GM19193 (cell line): ENCODE results near the gene OSBPL6.

Experiments used
- POLR2A ChIP-seq: IDR thresholded peaks from 4 replicates; pipeline ENCODE4 v1.6.1; 2011; ENCODE audit not compliant: insufficient read depth, insufficient read length; ENCODE audit errors: extremely low read depth

The OSBPL6 gene

DNA sequence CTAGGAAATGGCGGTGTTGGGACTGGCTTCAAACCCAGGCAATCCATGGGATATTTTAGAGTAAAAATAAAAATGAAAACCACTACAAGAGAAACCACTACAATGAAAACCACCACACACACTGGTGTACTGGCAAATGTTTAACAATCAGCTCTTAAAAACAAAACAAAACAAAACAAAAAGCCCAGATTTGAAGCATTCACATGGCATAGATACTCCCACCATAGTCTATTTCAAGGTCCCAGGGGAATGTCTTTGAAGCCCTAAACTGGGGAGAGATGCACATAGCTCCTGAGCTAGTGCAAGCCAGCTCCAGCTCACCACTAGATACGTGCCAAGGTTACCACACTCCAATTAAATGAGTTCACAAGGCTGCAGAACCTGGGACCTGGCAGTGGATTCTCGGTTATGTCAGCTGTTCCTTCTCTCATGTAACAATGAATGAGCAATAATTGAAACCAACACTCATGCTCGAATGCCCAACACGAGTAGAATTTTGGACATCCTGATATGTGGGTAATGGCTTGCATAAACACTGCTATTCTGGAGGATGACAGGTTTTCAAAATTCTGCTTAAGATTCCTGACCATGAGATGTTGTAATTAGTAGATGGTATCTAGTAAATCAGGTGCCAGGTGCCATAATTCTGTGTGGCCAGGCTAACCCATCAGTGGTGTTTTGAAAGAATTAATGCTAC is 102.2 kb downstream of the OSBPL6 start:
- TF ChIP-seq POLR2A = no peak

DNA sequence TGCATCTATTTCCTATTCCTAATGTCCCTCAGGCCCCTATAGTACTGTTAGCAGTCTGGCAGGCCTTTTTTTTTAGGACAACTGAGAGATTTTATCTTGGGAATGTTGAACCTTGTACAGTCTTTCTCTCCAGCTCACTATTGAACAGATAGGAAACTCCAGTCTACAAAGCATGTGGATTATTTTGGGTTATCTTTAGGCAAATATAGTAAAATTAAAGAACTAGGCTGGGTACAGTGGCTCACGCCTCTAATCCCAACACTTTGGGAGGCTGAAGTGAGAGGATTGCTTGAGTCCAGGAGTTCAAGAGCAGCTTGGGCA is 102.7 kb downstream of the OSBPL6 start:
- no peak for TF ChIP-seq POLR2A

DNA sequence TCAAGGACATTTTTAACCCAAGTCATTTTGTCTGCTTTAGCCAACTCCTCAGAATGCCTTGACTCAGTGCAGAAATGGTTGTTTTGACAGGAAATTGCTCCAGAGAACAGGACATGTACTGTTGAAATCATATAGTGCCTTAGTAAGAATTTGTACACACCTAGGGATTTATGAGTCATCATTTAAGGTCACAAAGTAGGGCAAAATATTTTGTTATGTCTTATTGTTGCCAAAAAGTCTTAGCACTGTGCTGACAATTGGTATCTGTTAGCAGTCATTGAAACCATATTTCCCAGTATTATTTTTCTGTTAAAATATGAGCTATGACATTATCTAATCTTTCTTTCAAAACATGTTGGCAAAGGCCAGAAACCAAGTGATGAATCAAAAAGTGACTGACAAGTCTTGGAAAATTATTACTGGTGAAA is 104.5 kb downstream of the OSBPL6 start:
- TF ChIP-seq POLR2A = no peak

DNA sequence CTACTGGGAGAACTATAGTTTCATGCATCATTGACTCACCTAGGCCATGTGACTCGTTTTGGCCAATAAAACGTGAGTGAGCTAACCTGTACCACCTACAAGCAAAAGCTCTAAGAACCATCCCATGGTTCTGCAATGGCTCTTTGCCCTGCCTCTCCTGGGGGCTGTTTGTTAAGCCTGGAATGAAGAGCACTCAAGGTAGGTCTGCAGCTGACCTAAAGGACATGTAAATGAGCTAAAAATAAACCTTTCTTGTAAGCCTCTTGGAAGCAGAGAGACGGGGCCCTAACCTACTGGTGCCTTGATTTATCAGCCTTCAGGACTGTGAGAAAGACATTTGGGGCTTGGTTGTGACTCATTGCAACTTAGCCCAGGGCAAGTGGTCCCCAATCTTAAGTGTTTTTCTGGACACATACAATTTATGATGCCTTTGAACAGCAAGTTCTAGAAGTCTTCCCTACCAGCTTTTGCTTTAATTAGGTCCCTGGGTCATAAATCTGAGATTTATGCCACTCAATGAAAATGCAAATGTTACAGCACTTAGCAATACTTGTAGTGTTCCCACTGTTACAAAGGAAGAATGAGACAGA is 107.4 kb downstream of the OSBPL6 start:
- no peak for TF ChIP-seq POLR2A

DNA sequence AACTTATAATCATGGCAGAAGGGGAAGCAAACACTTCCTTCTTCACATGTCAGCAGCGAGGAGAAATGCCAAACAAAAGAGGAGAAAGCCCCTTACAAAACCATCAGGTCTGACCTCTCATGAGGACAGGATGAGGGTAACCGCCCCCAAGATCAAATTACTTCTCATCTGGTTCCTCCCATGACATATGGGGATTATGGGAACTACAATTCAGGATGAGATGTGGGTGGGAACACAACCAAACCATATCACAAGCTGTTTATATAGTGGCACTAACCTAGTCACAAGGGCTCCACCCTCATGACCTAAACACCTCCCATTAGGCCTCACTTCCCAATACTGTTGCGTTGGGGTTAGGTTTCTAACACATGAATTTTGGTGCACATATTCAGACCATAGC is 110.0 kb downstream of the OSBPL6 start:
- no peak for TF ChIP-seq POLR2A

DNA sequence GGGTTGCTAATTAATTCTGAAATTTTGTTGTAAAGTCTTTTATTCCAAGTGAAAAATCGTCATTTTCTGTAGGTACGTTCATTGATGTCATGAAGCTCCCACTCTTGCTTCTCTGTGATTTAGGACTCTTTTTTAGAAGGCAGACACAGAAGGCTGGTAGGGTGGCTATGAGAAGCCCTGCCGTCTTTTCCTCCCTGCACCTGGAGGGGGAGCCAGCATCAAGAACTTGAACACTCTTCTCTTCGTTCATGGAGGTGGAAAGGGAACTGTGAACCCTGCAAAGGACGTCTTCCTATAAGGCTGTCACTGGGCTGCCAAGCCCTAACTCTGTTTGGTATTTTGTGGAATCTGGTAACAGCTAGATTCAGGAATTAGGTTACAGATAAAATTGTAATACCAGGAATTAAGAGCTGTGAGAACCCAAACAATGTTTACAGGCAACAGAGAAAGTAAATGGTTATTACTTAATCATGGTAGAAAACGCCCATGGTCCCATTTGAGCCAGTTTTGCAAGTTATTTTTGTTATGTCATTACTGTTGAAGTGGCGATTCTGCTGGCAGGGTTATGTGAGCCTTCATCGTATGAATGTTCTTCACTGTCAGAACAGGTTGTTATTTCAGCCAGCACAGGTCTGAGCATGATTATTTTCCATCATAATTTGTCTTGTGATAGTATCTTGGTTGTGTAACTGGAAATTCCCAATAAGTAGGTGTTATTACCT is 112.2 kb downstream of the OSBPL6 start:
- TF ChIP-seq POLR2A = no peak

DNA sequence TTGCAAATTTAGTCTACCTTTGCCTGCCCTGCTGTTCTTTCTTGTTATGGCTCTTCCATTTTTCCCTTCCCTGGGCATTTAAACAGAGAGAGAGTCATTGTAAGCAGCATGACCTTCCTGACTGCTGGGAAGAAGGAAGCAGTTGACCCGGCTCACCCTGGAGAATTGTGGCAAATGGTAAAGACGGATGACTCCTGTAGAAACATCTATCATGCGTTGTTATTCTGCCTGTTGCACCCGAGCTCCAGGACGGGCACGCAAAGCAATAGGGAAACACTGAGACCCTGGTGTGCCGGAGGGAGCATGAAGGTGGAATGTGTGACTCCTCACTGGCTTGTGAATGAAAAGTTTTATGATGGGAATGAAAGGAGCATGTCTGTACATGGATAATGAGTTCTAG is 113.3 kb downstream of the OSBPL6 start:
- TF ChIP-seq POLR2A = no peak

DNA sequence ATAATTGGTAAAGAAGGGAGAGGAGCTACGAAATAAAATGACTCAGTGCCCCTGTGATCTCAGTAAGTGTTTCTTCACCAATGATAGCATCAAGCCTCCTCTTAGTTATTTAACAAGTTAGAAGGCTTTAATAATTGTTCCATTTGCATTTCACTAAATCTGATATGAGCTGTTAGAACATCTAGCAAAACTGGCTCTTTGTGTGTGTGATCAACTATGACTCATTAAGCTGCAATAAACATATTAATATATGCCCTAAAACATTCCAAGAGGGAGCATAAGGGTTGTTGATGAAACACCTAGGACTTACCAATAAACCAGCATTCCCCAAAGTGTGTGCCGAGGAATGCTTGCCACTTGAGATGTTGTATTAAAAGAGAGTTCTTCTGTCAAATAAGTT is 115.2 kb downstream of the OSBPL6 start:
- no peak for TF ChIP-seq POLR2A

DNA sequence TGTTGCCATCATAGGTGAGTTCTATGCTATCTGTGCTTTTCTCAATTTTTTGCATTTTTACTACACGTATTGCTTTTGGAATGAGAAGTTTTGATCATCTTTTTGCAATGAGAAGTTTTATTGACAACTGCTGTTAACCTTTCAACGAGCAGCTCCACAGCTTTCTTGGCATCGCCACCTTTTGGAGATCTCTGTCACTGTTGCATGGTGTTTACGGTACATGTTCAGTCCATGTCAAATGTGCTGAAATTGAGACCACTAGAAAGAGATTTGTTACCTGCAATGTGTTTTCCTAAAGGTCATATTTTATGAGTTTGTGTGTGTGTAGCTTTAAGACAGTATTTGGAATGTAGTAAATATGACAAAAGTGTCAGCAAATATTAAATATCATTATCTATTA is 120.8 kb downstream of the OSBPL6 start:
- TF ChIP-seq POLR2A = no peak

DNA sequence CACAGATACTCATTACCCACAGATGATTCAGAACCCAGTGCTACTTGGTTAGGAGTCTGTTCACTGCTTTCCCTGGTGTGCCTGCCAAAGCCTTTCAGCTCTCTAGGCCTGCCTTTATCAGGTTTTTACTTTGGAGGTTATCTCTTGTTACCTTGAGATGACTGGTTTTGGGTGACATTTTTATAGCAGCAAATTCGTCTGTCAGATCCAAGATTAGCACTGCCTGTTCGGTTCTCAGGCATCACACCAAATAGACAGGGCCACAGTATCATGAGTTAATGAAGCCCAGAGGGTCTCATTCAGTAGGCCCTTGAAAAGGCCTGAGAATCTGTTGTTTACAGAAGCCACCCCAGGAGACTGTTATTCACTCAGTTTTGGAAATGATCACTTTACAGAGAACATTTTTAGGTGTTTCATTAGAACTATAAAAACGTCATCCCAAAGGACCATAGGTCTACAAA is 121.2 kb downstream of the OSBPL6 start:
- no peak for TF ChIP-seq POLR2A

DNA sequence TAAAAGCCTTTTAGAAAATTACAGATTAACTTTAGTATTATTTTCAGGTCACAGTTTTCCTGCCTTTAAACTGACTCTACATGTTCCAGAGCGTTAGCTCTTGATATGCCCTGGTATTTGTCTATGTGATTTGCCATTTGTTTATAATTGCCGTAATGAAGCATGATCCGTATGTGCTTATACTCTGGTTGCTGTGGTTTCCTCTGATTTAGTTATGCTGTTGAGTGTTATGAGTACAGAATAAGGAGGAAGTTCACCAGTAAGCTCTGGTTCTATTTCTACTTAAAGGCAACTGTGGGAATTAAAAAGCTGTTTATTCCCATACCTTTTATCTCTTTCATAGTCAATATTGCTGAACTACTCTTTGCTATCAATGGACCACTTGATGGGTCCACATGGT is 123.5 kb downstream of the OSBPL6 start:
- no peak for TF ChIP-seq POLR2A

DNA sequence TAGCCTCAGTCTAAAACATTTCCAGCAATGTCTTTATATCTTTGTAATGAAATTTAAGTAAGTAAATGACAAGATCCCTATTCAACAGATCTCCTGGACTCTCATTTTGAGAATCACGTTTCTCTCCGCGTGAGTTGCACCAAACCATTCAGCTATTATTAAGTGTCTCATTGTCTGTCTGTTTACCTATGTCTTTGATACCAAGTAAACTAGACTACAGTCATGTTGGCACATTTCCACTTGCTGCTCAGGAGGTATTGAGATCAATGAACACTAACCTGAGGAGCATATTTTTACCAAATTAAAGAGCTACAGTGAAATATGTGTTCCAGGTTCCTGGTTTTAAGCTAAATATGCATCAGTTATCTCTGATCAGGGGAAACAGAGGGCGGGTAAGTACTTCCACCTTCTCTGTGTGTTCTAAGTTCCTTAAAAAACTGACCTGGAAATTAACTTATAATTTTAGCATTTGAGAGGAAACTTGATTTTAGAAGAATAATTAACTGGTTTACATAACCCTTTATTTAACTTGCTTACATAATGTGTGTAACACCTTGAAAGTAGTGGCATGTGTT is 125.8 kb downstream of the OSBPL6 start:
- TF ChIP-seq POLR2A = no peak

DNA sequence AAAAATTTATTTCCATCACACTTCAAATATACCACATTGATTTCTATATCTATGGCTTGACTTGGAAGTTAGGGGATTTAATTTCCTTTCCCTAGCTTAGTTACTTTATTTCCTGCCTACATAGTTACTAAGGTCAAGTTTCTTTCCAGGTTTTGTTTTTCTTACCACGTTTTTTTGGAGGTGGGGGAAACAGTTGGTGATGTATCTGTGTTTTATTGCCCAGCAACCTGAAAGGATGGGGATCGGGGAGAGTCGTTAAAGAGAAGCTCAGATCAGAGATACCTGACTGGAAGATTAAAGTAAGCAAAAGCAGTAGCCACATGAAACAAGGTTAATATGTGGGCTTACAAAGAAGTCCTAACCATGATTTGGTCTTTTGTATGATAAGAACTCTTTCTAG is 127.8 kb downstream of the OSBPL6 start:
- no peak for TF ChIP-seq POLR2A

DNA sequence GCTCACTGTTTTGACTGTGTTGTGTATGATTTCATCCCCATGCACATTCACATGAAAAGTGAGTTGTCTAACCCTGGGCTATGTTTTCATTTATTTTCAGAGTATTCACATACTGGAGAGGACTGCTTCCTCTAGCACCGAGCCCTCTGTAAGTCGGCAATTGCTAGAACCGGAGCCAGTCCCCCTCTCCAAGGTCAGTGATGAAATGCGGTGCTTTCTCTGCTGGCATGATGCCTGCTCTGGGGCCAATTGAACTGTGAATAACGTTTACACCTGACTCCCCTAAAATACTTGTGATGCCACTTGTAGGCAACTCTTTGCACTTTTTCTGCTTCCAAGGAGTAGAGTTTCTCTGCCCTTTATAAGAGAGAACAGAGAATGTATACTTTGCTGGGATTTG is 129.8 kb downstream of the OSBPL6 start:
- no peak for TF ChIP-seq POLR2A

DNA sequence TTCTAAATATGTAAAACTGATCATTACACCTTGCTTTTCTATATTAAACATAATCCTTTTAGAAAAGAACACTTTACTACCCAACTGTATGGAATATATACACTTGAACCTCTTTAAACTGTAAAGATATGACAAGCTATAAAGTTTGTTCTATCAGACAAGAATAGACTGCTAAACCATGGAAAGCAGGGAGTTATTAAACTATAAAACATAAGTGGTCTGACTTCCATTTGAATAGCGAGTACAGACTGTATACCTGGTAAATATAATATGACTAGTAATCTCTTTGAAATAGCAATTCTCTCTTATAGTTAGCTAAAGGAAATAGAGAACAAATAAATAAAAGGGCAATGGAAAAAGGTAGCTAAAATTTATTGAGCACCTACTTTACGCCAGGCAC is 131.0 kb downstream of the OSBPL6 start:
- no peak for TF ChIP-seq POLR2A

DNA sequence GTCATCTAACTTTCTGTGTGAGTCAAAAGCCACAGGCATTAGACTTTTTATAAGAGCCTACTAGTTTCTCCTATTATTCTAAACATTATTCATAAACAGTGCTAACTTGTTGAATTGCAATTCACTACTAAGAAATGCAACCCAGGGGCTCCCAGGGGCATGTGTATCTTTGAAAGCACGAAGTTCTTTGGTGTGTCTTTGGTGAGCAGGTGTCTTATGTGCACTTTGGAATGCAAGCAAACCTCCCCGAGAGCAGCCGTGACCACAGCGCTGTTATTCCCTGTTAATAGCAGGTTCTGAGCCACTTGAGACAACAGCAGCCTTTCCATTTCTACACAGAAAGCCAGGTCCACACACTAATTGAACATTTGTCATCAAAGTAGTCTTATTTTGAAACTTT is 133.2 kb downstream of the OSBPL6 start:
- no peak for TF ChIP-seq POLR2A
